GM12865 (cell line): ENCODE measurements around the gene GNG12.

Experiments
- DNase-seq: peaks from one replicate; pipeline ENCODE4 v3.0.0; 2010; ENCODE audit warnings: low read depth
- H3K4me3 ChIP-seq: 2 replicates; pipeline ENCODE4 v1.5.1; 2011; ENCODE audit warnings: mild to moderate bottlenecking, low read depth, low read length, control low read depth
- CTCF ChIP-seq: IDR thresholded peaks from 2 replicates; pipeline ENCODE4 v1.5.1; 2011; ENCODE audit warnings: low read length, control low read depth, low read depth, inconsistent platforms; ENCODE audit not compliant: insufficient read depth; ENCODE audit errors: missing control alignments

The GNG12 gene

GRCh38 chr1:67713057-67713846, 120.0 kb downstream of the GNG12 start:
- no peak overlapping the region for H3K4me3 ChIP-seq
- no peak for TF ChIP-seq CTCF
- no peak for DNase-seq

GRCh38 chr1:67711855-67712212, 121.4 kb downstream of the GNG12 start:
- H3K4me3 ChIP-seq: no peak overlapping the region
- TF ChIP-seq CTCF: no peak
- DNase-seq: no peak

- no peak overlapping the region for H3K4me3 ChIP-seq
- DNase-seq: no peak
- TF ChIP-seq CTCF: no peak
These were observed 122.0 kb downstream of the GNG12 start for GRCh38 chr1:67711158-67711854.

- no peak overlapping the region for H3K4me3 ChIP-seq
- DNase-seq: no peak
- no peak for TF ChIP-seq CTCF
These were observed 122.8 kb downstream of the GNG12 start for GRCh38 chr1:67710417-67710816.

GRCh38 chr1:67708606-67709005, 124.7 kb downstream of the GNG12 start:
- no peak for TF ChIP-seq CTCF
- H3K4me3 ChIP-seq: no peak overlapping the region
- no peak for DNase-seq

GRCh38 chr1:67705735-67706453, 127.4 kb downstream of the GNG12 start:
- H3K4me3 ChIP-seq: no peak overlapping the region
- TF ChIP-seq CTCF: no peak
- DNase-seq: no peak
